ENCODE results near the gene ACVR1.
"Not testable (repeated sequence)": the region's sequence is repeated elsewhere in the genome, so short reads cannot be mapped to it uniquely, and the experiment has no call there.

The ACVR1 gene

DNA sequence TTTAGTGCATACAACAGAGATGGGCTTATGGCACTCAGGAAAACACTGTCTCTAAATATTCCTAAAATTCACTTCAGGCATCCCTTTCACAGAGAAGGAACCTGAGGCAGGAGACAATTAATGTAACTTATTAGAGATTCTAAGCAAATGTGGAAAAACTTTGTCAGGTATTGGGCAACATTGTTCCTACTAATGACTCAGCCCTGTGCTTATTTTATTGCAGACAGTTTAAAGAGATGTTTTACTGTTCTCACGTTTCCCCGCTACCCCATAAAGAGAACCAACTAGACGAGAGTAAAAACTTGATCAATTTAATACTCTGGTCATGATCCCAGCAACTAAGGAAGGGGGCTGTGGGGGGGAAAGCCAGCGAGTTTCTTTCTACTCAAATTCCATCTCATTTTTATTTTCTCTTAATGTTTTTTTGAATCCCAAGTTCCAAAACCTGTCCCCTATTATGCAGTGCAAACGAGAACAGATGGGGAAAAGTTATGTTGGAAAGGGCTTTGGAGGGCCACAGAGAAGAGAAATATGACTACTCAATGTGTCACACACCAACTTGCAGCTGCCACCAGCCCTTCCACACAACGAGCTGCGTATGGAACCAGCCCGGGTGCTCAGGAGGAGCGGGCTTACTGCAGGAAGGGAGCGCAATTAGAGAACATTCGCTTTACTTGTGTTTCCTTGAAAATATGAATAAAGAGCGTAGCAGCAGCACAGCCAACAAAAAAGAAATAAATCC, 18.7 kb upstream of the ACVR1 start:
- no peak for DNase-seq (ENCODE audit: extremely low read depth in 1 of 2, low read depth in 1 of 2)

DNA sequence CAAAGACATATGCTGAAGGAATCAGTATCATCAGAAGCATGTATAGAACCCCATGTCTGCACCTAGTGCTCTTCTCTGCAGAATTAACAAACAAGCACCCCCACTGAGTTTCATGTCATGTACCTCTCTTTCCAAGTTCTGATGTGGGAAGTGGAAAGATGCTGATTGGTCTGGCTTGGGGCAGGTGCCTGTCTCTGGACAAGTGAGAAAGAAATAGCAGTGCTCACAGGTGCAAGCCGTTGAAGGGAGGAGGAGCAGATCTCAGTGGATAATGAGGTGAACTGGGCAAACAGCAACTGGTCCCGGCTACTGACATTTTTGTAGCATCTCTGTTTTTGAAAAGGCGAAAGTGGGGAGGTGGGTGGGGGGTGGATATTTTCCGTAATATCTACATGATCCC, 17.5 kb upstream of the ACVR1 start:
- no peak for DNase-seq (ENCODE audit: extremely low read depth in 1 of 2, low read depth in 1 of 2)

DNA sequence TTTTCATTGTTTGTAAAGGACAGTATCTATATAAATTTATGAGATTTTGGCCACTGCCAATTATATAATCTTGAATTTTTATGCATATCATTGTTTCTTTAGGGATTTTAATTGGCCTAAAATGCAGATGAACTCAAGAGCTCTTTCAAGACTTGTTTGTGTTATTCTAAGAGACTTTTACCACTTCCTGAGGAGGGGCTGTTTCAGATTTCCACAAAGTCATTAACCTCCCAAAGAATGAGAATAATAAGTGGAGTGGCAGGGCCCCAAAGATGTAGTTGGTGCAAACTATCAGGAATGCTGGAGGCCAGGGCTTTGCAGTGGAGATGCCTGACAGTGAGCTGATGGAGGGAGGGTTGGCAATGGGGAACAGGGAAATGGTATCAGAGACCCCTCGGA, 15.5 kb upstream of the ACVR1 start:
- no peak for DNase-seq (ENCODE audit: extremely low read depth in 1 of 2, low read depth in 1 of 2)

DNA sequence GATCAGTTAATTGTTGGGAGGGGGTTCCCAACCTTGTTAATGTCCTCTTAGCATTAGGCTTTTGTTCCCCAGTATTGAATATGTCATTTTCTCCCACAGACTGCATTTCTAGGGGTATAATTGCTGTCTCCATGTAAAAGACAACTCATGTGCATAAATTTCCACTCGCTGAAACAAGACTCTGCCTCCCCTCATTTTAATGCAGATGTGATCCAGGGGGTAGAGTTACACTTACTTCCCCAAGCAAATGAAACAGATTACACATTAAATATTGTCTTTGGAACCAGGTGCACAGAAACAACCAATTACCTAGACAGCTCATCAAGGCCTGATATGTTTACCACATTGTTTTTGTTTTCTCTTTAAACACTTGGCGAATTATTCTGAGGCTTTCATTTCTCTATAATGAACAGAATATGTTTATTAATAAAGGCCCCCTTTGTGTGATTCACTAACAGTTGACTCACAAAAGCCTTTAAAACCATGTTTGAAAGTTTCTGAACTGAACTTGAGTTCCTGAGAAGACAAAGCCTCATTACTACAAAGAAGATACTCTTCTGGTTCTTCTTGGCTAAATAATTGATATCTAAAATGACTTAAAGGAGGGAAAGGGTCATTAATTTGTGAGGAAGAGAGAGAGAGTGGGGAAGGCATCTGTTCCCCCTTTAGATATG, 15.0 kb upstream of the ACVR1 start:
- no peak for DNase-seq (ENCODE audit: extremely low read depth in 1 of 2, low read depth in 1 of 2)

DNA sequence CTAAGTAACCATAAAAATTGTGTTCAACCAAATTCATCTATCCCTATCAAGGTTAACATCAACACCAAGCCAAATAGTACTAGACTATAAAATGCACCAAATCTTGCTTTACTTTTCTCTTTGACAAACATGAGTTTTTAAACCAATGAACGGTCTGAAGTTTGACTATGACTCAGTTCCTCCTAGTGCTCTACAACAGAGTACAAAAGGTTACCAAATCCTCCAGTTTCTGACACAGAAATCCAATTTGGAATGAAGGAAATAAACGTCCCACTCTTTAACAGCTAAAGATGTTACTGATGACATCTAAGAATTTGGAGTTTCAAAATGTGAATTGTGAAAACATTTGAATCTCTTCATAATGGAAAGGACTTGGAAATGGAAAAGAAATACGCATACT, 11.8 kb upstream of the ACVR1 start:
- DNase-seq (ENCODE audit: extremely low read depth in 1 of 2, low read depth in 1 of 2), result no peak

DNA sequence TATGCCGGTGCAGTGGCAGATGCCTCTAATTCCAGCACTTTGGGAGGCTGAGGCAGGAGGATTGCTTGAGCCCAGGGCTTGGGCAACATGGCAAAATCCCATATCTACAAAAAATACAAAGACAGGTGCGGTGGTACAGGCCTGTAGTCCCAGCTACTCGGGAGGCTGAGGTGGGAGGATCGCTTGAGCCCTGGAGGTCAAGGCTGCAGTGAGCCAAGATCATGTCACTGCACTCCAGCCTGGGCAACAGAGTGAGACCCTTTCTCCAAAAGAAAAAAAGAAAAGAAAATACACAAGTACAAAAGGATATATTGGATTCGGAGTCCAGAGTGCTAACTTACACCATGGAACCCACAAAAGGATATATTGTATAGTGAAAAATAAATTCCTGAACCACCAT, 8.4 kb upstream of the ACVR1 start:
- DNase-seq (ENCODE audit: extremely low read depth in 1 of 2, low read depth in 1 of 2), result not testable (repeated sequence)

DNA sequence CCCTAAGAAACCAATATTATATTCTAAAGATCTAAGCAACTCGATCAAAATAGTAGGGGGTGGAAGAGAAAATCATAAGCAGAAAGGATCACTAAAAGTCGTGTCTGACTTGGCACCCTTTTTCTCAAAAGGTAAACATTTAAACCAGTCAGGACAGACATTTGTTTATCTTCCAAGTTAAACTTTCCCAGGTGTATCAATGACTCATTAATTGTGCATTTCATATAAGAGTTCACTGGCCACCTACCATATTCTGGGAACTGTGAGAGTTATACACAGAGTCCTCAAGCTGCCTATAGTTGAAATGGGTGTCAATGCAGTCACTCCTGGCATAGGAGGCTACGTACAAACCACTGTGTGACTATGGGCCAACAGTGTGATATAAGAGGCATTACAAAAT, 4.8 kb upstream of the ACVR1 start:
- DNase-seq (ENCODE audit: extremely low read depth in 1 of 2, low read depth in 1 of 2), result no peak

DNA sequence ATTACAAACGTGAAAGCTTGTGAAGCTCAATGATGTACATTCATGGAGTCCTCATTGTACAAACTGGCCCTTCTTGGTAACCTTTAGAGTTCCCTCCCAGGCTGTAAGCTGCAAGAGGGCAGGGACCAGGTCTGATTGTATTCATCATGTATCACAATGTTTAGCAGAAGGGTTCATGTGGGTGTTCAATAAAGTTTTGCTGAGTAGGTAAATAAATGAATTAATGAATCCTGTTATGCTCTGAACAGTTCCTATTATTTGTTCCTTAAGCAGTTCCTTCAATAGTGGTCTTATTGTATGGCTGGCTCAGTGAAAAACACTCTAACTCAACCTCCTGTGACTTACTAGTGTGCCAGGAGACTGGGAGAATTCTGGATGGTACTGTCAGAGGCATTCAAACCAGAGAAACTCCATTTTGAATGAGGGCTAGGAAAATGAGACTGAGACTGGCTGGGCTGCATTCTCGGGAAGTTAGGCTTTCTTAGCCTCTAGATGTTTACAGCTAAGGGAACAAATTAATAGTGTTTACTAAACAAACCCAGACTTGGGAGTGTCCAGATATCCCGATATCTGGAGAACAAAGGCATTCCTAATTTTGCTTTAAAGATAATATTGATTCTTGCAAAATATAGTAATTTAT, 1.8 kb upstream of the ACVR1 start:
- DNase-seq (ENCODE audit: extremely low read depth in 1 of 2, low read depth in 1 of 2), result no peak

DNA sequence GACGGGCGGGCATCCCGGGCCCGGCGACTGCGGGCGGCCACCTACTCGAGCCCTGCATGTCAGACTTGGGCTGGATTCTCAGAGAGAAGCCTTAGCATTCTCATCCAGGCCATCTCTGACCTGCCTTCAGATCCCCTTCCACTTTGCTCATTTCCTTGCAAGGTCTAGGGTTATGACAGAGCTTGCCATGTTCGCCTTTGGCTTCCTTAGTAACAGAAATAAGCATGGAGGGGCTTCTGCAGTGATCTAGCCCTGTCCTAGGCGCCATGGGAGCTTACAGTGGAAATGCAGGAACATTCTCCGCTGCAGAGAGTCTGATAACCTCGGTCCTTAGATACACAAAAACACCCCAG, 632 bp upstream of the ACVR1 start:
- DNase-seq (ENCODE audit: extremely low read depth in 1 of 2, low read depth in 1 of 2), result no peak

DNA sequence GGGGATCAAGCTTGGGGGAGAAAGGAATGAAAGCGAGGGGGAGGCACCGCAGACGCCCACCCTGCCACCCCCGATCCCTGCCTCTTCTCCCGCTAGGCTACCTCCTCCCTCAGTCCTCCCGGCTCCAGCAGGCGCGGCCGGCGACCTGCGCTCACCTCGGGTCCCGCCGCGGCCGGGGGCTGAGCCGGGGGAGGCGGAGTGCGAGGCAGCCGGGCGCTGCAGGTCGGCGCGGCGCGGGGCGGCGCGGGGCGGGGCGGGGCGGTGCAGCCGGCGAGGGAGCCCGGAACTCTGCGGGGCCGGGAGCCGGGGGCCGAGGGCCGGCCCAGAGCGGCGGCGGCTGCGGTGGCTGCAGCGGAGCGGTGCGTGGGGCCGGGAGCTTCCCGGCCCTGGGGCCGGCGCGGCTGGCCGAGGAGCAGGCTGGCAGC, 477 bp downstream of the ACVR1 start:
- DNase-seq (ENCODE audit: extremely low read depth in 1 of 2, low read depth in 1 of 2), result peak in 1 of 2 donors; percentile 50

DNA sequence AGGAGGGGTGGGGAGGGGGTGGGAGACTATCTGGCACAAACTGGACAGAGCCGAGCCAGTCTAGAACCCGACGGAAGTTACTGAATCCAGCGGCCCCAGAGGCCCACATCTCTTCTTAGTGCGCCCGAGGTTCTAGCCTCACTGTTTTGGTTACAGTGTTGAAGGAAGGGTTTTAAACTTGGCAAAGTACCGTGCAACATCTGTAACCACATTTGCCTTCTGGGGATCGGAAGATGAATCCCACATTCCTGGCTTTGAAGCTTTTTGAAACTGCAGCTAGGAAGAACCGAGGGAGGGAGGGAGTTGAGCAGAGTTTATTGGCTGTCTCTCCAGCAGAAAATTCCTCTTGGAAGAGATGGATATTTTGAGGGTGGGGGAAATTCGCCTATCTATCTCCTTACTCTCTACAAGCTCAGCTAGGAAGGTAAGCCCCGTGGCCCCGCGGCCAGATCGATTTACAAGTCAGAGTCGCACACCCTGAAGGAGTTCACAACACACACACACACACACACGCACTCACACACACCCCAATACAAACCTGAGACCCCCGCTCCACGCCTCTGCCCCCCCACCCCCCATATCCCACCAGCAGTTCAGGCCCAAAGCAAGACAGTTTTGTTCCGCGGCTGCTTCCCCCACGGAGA, 1.0 kb downstream of the ACVR1 start:
- DNase-seq (ENCODE audit: extremely low read depth in 1 of 2, low read depth in 1 of 2), result no peak

DNA sequence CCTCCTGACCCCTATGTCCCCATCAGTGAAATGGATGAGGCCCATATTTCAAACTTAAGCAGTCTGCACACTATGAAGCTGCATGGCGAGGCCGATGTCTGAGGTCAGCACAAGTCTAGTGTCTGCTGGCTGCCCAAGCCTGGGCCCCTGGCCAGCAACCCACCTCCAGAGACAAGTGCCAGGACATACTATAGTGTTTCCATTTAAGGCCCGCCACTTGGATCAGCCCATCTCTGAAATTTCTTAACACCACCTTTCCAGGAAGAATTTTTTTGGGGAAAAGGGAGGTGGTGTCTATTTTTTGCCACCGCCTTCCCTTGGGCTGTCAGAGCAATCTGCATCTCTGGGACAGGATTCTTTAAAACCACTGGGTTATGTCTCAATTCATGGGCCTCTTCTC, 1.8 kb downstream of the ACVR1 start:
- DNase-seq (ENCODE audit: extremely low read depth in 1 of 2, low read depth in 1 of 2), result no peak

DNA sequence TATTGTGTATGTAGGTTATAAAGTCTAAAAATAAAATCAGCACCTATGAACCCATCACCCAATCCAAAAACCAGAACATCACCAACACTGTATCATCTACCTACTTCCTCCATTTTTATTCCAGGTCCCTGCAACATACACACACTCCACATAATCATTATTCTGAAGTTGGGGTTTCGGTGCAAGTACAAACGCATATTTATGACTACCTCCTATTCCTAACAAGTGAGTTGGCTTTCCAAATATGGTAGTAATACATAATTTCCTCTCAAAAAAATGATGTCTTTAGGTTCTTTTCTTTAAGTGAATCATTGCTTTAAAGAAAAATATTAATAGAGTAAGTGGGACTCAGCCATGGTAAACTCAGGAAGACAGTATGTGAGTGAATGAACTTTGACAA, 3.3 kb downstream of the ACVR1 start:
- no peak for DNase-seq (ENCODE audit: extremely low read depth in 1 of 2, low read depth in 1 of 2)

DNA sequence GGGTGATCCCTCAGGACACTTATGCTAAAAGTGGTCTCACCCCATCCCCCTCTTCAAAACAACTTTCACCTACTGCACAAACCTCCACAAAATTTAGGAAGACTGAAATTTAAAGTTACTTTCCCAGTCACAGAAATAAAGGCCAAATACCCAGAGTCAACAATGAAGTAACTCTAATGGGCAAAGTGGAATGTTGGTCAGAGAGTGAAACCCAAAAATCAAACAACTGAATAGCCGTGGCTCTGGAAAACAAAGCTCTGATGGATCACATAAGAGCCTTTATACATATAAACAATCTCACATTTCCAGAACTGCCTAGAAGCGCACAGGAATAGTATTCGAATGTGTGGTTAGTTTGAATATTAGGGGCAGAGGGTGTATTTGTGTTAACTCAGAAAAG, 4.7 kb downstream of the ACVR1 start:
- DNase-seq (ENCODE audit: extremely low read depth in 1 of 2, low read depth in 1 of 2), result no peak

DNA sequence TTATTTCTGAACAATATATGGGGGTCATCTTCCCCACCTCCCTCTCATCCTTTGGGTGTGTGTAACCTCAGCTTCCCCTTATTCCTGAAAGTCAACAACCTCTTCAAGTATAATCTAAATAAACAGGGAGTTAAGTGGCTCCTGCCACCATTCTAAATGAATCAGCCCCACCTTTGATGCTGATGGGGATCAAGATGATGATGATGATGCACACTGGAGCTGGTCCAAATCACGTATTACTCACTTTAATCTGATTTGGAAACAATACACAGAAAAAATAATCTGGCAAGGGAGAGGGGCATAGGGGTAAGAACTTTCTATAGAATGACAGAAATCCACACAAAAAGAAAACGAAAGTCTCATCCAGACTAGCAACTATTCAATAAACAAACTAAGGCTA, 7.1 kb downstream of the ACVR1 start:
- no peak for DNase-seq (ENCODE audit: extremely low read depth in 1 of 2, low read depth in 1 of 2)

DNA sequence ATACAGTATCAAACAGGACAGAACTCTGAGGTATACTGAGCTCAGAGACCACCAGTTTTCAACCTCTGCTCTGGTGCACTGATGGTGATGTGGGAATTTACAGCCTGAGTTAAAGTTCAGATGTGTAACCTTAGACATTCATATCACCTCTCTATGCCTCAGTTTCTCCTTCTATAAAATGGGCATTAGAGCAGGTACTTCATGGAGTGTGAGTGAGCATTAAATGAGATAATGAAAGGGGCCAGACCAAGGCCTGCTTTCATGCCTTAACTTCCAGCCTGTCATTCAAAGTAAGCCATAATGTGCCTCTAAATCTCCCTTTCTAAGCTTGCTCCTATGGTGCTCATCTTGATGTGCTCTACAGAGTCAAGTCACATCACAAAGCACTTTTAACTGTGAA, 8.4 kb downstream of the ACVR1 start:
- DNase-seq (ENCODE audit: extremely low read depth in 1 of 2, low read depth in 1 of 2), result no peak

DNA sequence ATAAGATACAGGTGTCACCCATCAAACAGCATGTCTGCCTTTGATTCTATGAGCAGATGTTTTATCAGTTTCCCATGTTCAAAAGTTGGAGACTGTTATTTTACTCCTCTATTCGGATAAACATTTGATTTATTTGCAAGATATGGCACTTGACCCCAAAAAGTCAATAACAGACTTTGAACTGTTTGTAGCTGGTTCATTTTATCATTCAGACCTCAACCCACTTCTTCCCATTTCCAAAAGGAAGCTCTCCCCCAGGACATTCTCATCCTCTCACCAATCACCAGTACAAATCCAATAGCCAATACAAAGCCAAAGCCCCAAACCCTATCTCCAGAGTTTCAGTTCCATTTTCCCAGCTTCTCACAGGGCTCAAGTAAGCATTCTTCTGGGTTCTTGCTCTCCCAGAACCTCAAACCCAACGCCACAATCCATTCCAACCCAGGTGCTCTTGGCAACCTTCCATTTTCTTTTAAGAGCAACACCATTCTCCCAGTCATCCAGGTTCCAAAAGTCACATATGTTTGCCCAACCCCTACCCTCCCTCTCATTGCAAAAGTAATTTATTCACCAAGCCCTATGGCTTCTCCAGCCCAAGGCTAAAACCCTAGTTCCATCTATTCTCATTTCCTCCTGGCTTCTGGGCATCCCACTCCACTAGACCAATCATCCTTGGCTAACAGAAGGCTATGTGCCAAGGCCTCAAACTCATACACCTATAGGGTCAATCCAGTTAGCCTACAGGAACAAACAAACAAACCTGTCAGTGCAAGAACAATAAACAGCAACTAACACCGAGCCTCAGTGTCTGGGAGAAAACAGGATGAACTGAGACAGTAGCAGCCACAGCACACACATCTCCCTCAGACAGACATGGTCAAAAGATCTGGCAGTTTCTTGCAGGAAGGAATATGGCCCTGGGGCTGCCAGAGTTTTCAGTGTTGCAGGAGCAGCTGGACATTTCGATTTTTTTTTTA, 9.2 kb downstream of the ACVR1 start:
- DNase-seq (ENCODE audit: extremely low read depth in 1 of 2, low read depth in 1 of 2), result no peak

DNA sequence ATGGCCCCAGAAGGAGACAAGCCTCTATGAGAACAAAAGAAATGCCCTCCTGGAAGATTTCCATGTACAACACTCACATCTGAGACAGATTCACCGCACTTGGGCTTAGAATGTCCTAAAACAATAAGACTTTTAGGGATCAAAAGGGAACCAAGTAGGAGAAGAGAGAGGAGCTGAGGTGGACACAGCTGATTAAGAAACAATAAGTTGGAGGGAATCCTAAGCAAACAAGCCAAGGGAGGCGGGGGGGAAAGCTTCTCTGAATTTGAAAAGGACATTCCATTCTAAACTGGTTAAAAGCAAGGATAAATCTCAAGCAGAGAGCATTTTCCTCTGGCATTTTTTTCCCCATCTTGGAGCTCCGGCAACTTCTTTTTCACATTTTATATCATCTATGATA, 9.9 kb downstream of the ACVR1 start:
- DNase-seq (ENCODE audit: extremely low read depth in 1 of 2, low read depth in 1 of 2), result no peak

DNA sequence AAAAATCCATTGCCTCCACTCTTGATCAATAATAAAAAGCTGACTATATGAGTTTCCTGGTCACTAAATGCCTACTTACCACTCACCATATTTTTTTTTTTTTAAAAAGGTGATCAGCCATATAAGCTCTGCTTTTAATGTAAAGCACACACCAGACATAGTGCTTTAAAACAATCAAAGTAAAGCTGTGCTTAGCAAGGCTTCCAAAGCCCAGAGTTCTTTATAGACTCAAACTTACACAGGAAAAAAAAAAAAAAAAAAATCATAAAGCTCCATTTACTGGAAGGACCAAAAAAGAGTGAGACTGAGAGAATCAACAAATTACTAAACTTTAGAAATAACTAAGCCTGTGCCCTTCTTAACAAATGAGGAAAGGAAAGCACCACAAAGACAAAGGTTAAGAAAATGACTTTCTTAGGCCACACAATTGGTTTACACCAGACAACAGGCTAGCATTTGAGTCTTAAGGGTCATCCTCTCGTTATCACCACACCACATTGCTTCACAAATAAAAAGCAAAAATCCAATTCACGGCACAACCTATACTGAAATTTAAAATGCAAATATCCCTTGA, 11.2 kb downstream of the ACVR1 start:
- DNase-seq (ENCODE audit: extremely low read depth in 1 of 2, low read depth in 1 of 2), result no peak

DNA sequence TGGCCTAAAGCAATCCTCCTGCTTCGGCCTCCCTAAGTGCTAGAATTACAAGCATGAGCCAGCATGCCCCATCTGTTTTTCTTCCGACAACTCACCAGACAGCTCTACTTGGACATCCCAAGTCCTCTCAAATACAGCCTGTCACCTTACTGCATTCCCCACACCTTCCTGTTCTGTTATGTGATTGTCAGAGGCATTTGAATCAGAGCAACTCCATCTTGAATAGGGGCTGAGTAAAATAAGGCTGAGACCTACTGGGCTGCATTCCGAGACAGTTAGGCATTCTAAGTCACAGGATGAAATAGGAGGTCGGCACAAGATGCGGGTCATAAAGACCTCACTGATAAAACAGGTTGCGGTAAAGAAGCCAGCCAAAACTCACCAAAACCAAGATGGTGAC, 17.3 kb downstream of the ACVR1 start:
- no peak for DNase-seq (ENCODE audit: extremely low read depth in 1 of 2, low read depth in 1 of 2)

Data from activated CD8-positive, alpha-beta memory T cell treated with anti-CD3 and anti-CD28 coated beads for 1 hour (primary cell).